ENCODE measurements around the gene EVL.

The EVL gene

GRCh38 chr14:100088226-100088625 is 23.0 kb downstream of the EVL start:
- no peak overlapping the region for H3K4me3 ChIP-seq (replicated peaks; ENCODE audit: low read depth, low read length)
- TF ChIP-seq CTCF (IDR thresholded peaks at IDR 0.05; ENCODE audit: insufficient read depth, low read length, poor library complexity, severe bottlenecking) = no peak
- H3K36me3 ChIP-seq (ENCODE audit: control insufficient read depth, insufficient read depth, low read length) = peaks cover 19% of the 10 kb centered on the region
- no peaks in the 10 kb centered on the region for H3K27me3 ChIP-seq (replicated peaks; ENCODE audit: control insufficient read depth, insufficient read depth, low read length)
- DNase-seq (ENCODE audit: extremely low read depth, insufficient read length) = no peak

GRCh38 chr14:100091386-100091785 is 26.2 kb downstream of the EVL start:
- H3K36me3 ChIP-seq (ENCODE audit: control insufficient read depth, insufficient read depth, low read length) = peaks cover 17% of the 10 kb centered on the region
- no peak overlapping the region for H3K4me3 ChIP-seq (replicated peaks; ENCODE audit: low read depth, low read length)
- TF ChIP-seq CTCF (IDR thresholded peaks at IDR 0.05; ENCODE audit: insufficient read depth, low read length, poor library complexity, severe bottlenecking) = no peak
- DNase-seq (ENCODE audit: extremely low read depth, insufficient read length) = no peak
- no peaks in the 10 kb centered on the region for H3K27me3 ChIP-seq (replicated peaks; ENCODE audit: control insufficient read depth, insufficient read depth, low read length)

GRCh38 chr14:100092832-100093231 is 27.6 kb downstream of the EVL start:
- no peak overlapping the region for H3K4me3 ChIP-seq (replicated peaks; ENCODE audit: low read depth, low read length)
- peaks cover 21% of the 10 kb centered on the region for H3K36me3 ChIP-seq (ENCODE audit: control insufficient read depth, insufficient read depth, low read length)
- no peak for TF ChIP-seq CTCF (IDR thresholded peaks at IDR 0.05; ENCODE audit: insufficient read depth, low read length, poor library complexity, severe bottlenecking)
- no peaks in the 10 kb centered on the region for H3K27me3 ChIP-seq (replicated peaks; ENCODE audit: control insufficient read depth, insufficient read depth, low read length)
- no peak for DNase-seq (ENCODE audit: extremely low read depth, insufficient read length)

DNA sequence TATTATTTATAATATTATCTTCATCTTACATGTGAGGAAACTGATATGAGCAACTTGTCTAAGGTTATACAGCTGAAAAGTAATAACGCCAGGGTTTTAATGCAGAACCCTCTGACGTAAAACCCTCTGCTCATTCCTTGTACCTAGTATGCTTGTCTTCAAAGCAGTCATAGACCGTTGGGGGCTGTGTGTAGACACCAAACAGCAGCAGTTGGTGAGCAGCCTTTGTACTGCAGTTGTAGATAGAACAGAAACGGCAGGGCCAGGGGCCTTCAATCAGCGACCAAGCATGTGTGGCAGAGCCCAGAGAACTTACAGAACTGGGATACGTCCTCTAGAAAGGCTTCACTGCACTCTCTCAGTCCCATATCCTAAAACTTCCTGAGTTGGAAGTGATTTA is 28.1 kb downstream of the EVL start:
- Histone ChIP-seq H3K27me3 (replicated peaks; ENCODE audit: control insufficient read depth, insufficient read depth, low read length) (no peaks in the 10 kb centered on the region), H3K36me3 (ENCODE audit: control insufficient read depth, insufficient read depth, low read length) (peaks cover 21% of the 10 kb centered on the region), H3K4me3 (replicated peaks; ENCODE audit: low read depth, low read length) (no peak overlapping the region)
- DNase-seq (ENCODE audit: extremely low read depth, insufficient read length) = no peak
- no peak for TF ChIP-seq CTCF (IDR thresholded peaks at IDR 0.05; ENCODE audit: insufficient read depth, low read length, poor library complexity, severe bottlenecking)

DNA sequence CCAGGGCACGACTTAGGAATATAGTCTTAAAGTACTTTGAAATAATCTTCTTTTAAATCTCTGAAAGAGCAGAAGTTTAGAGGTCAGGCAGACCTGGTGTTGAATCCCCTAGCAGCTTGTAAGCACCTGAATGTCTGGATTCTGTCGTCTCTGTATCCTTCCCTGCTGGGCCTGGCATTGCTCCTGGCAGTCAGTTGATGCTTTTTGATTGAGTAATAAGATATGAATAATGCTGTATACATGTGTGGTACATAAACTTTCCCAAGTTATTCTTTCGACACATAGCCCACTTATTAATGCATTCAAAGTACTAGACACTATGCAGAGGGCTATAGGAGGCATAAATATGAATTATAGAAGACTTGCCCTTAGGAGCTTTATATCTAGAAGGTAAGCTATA is 31.4 kb downstream of the EVL start:
- Histone ChIP-seq H3K27me3 (replicated peaks; ENCODE audit: control insufficient read depth, insufficient read depth, low read length) (no peaks in the 10 kb centered on the region), H3K4me3 (replicated peaks; ENCODE audit: low read depth, low read length) (no peak overlapping the region), H3K36me3 (ENCODE audit: control insufficient read depth, insufficient read depth, low read length) (peaks cover 33% of the 10 kb centered on the region)
- TF ChIP-seq CTCF (IDR thresholded peaks at IDR 0.05; ENCODE audit: insufficient read depth, low read length, poor library complexity, severe bottlenecking) = no peak
- no peak for DNase-seq (ENCODE audit: extremely low read depth, insufficient read length)

- Histone ChIP-seq H3K27me3 (replicated peaks; ENCODE audit: control insufficient read depth, insufficient read depth, low read length) (no peaks in the 10 kb centered on the region), H3K4me3 (replicated peaks; ENCODE audit: low read depth, low read length) (no peak overlapping the region), H3K36me3 (ENCODE audit: control insufficient read depth, insufficient read depth, low read length) (peaks cover 36% of the 10 kb centered on the region)
- DNase-seq (ENCODE audit: extremely low read depth, insufficient read length) = no peak
- TF ChIP-seq CTCF (IDR thresholded peaks at IDR 0.05; ENCODE audit: insufficient read depth, low read length, poor library complexity, severe bottlenecking) = no peak
These were observed 32.9 kb downstream of the EVL start for GRCh38 chr14:100098171-100098570.
